ENCODE results near the gene MSANTD2. TPM values are rescaled to one million over a fixed set of nuclear protein-coding genes. Genes with fewer than 3 reads are reported as not detected.
A peak's percentile ranks its signal among the peaks of the same experiment; 100 is the strongest.

Gene MSANTD2
- total RNA-seq, 2 experiments from 2014 or later, result 6.1 to 6.4 TPM

- H3K27me3 Mint-ChIP-seq, result peaks cover 50% of the 10 kb centered on the region
- no peak for DNase-seq
- no peak overlapping the region for H3K27ac Mint-ChIP-seq
- H3K9me3 Mint-ChIP-seq, result no peaks in the 10 kb centered on the region
- CTCF ChIA-PET, result interaction anchor here (1.3 to 9.3 kb wide), 5 partner anchors 13 to 89 kb away, joined by 3 to 107 read pairs (median 7); no protein-coding TSS in a partner anchor
- intact Hi-C loops (cut with micrococcal nuclease), result loop anchor here (5.0 kb wide), 3 partner anchors 108 to 357 kb away; partner anchors contain the start of gene ROBO3
- H3K4me1 Mint-ChIP-seq (ENCODE audit: low read depth), result peaks cover 19% of the 10 kb centered on the region
- POLR2A ChIA-PET, result interaction anchor here (1.2 kb wide), 1 partner anchor 13 kb away, joined by 4 read pairs; no protein-coding TSS in a partner anchor
- no peak overlapping the region for H3K4me3 Mint-ChIP-seq
- H3K36me3 Mint-ChIP-seq, result no peaks in the 10 kb centered on the region
Observed at GRCh38 chr11:124759266-124760204, 40.7 kb downstream of the MSANTD2 start.

GRCh38 chr11:124758355-124759265, 41.6 kb downstream of the MSANTD2 start:
- Mint-ChIP-seq H3K4me3 (peak overlapping the region; percentile 54), H3K4me1 (ENCODE audit: low read depth) (peaks cover 19% of the 10 kb centered on the region), H3K27ac (peak overlapping the region; percentile 35), H3K27me3 (peaks cover 50% of the 10 kb centered on the region), H3K36me3 (no peaks in the 10 kb centered on the region), H3K9me3 (no peaks in the 10 kb centered on the region)
- ChIA-PET CTCF (interaction anchor here (1.0 to 9.3 kb wide), 12 partner anchors 10 to 108 kb away, joined by 3 to 107 read pairs (median 6); partner anchors contain the start of gene MSANTD2), POLR2A (interaction anchor here (1.2 to 1.3 kb wide), 2 partner anchors 10 to 12 kb away, joined by 4 read pairs; no protein-coding TSS in a partner anchor)
- DNase-seq, result peak; percentile 83
- intact Hi-C loops (cut with micrococcal nuclease), result loop anchor here (1.0 to 5.0 kb wide), 2 partner anchors 12 to 119 kb away; no protein-coding TSS in a partner anchor

DNA sequence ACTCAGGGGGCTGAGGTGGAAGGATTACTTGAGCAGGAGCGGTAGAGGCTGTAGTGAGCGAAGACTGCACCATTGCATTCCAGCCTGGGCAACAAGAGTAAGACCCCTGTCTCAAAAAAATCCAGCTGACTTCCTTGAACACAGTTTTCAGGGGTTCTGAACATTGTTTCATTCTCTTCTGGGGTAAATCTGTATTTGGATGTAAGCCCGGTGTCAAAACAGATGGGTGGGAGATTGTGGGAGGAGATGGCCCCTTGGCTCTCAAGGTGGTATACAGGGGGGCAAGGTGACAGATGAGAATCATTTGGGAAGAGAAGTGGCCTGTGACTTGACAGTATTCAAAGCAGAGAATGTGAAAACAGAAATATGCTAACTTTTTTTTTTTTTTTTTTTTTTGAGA, 42.9 kb downstream of the MSANTD2 start:
- H3K27ac Mint-ChIP-seq, result no peak overlapping the region
- peaks cover 50% of the 10 kb centered on the region for H3K27me3 Mint-ChIP-seq
- peaks cover 19% of the 10 kb centered on the region for H3K4me1 Mint-ChIP-seq (ENCODE audit: low read depth)
- no peak overlapping the region for H3K4me3 Mint-ChIP-seq
- H3K36me3 Mint-ChIP-seq, result no peaks in the 10 kb centered on the region
- ChIA-PET CTCF (interaction anchor here (1.4 to 9.3 kb wide), 5 partner anchors 11 to 87 kb away, joined by 4 to 107 read pairs (median 7); partner anchors contain the start of gene NRGN), POLR2A (no interaction called here)
- intact Hi-C loops (cut with micrococcal nuclease), result loop anchor here (5.0 kb wide), 1 partner anchor 120 kb away; no protein-coding TSS in a partner anchor
- DNase-seq, result no peak
- H3K9me3 Mint-ChIP-seq, result no peaks in the 10 kb centered on the region

DNA sequence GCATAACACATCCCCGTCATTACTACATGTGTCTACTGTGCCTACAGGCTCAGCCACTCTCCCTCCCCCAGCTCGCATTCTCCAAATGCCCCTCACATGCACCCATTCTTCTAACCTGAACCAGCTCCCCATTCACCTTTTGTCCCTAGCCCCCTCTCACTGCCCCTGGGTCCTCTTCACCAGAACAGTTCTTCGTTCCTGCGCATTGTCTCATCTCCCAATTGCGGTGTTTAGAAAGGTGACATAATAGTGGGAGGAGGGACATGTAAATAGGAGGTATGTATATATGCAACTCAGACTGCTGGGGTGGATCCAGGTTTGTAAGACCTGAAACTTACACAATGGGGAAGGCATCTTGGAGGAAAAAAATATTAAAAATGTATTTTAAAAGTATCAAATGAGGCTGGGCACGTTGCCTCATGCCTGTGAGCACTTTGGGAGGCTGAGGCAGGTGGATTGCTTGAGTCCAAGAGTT, 43.4 kb downstream of the MSANTD2 start:
- ChIA-PET CTCF (interaction anchor here (1.4 to 2.4 kb wide), 4 partner anchors 10 to 88 kb away, joined by 4 to 26 read pairs (median 6); partner anchors contain the start of gene NRGN), POLR2A (no interaction called here)
- Mint-ChIP-seq H3K27me3 (peaks cover 50% of the 10 kb centered on the region), H3K9me3 (no peaks in the 10 kb centered on the region), H3K4me1 (ENCODE audit: low read depth) (peaks cover 19% of the 10 kb centered on the region), H3K4me3 (no peak overlapping the region), H3K27ac (no peak overlapping the region), H3K36me3 (no peaks in the 10 kb centered on the region)
- intact Hi-C loops (cut with micrococcal nuclease), result loop anchor here (5.0 kb wide), 1 partner anchor 121 kb away; no protein-coding TSS in a partner anchor
- no peak for DNase-seq

DNA sequence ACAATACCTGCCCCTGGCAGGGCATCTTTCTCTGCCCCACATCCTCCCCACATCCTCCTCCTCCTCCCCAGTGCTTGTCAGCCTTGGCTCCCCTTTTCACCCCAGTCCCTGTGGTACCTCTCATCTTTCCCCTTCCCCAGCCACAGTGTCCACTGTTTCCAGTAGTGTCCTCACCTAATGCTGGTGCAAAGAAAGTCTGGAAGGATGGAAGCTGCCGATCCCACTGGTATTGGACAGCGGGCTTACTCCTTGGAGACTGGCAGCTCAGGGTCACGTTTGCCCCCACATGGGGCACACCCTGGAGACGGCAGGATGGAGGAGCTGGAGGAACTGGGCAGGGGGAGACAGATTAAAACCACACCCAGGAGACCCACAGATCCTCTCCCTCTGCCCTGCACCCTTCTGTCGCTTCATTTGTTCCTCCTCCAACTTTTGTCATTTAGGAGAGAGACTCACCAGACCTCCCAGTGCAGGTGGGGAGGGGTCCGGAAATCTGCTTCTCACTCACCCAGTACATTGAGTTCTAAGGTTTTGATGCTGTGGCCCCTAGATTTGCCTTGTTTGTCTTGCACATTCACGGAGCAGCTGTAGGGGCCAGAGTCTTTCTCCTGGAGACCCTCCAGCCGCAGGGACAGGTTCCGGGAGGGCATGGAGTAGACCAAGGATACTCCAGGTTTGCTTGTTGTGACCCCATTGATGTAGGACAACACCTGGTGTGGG, 44.0 kb downstream of the MSANTD2 start:
- intact Hi-C loops (cut with micrococcal nuclease), result loop anchor here (5.0 kb wide), 1 partner anchor 121 kb away; no protein-coding TSS in a partner anchor
- no peaks in the 10 kb centered on the region for H3K36me3 Mint-ChIP-seq
- peaks cover 15% of the 10 kb centered on the region for H3K4me1 Mint-ChIP-seq (ENCODE audit: low read depth)
- no peak overlapping the region for H3K27ac Mint-ChIP-seq
- peaks cover 44% of the 10 kb centered on the region for H3K27me3 Mint-ChIP-seq
- ChIA-PET POLR2A (no interaction called here), CTCF (interaction anchor here (1.0 to 1.8 kb wide), 5 partner anchors 10 to 87 kb away, joined by 3 to 7 read pairs (median 4); partner anchors contain the start of gene NRGN)
- no peaks in the 10 kb centered on the region for H3K9me3 Mint-ChIP-seq
- DNase-seq, result no peak
- no peak overlapping the region for H3K4me3 Mint-ChIP-seq

GRCh38 chr11:124754710-124755109, 45.5 kb downstream of the MSANTD2 start:
- no peak overlapping the region for H3K27ac Mint-ChIP-seq
- no peak for DNase-seq
- no peak overlapping the region for H3K4me3 Mint-ChIP-seq
- POLR2A ChIA-PET, result no interaction called here
- peaks cover 30% of the 10 kb centered on the region for H3K27me3 Mint-ChIP-seq
- CTCF ChIA-PET, result interaction anchor here (1.0 to 4.5 kb wide), 3 partner anchors 8 to 14 kb away, joined by 4 to 29 read pairs (median 7); partner anchors contain the start of gene ESAM
- intact Hi-C loops (cut with micrococcal nuclease), result loop anchor here (5.0 kb wide), 1 partner anchor 123 kb away; no protein-coding TSS in a partner anchor
- H3K4me1 Mint-ChIP-seq (ENCODE audit: low read depth), result peaks cover 11% of the 10 kb centered on the region
- H3K36me3 Mint-ChIP-seq, result no peaks in the 10 kb centered on the region
- no peaks in the 10 kb centered on the region for H3K9me3 Mint-ChIP-seq

- POLR2A ChIA-PET, result no interaction called here
- H3K9me3 Mint-ChIP-seq, result no peaks in the 10 kb centered on the region
- H3K36me3 Mint-ChIP-seq, result no peaks in the 10 kb centered on the region
- CTCF ChIA-PET, result interaction anchor here (2.1 to 4.5 kb wide), 2 partner anchors 9 to 85 kb away, joined by 10 to 29 read pairs; partner anchors contain the start of gene ESAM
- no peak overlapping the region for H3K4me3 Mint-ChIP-seq
- H3K27me3 Mint-ChIP-seq, result peaks cover 30% of the 10 kb centered on the region
- H3K4me1 Mint-ChIP-seq (ENCODE audit: low read depth), result peaks cover 11% of the 10 kb centered on the region
- intact Hi-C loops (cut with micrococcal nuclease), result no loop called here
- no peak for DNase-seq
- H3K27ac Mint-ChIP-seq, result no peak overlapping the region
Observed at GRCh38 chr11:124754309-124754708, 45.9 kb downstream of the MSANTD2 start.

DNA sequence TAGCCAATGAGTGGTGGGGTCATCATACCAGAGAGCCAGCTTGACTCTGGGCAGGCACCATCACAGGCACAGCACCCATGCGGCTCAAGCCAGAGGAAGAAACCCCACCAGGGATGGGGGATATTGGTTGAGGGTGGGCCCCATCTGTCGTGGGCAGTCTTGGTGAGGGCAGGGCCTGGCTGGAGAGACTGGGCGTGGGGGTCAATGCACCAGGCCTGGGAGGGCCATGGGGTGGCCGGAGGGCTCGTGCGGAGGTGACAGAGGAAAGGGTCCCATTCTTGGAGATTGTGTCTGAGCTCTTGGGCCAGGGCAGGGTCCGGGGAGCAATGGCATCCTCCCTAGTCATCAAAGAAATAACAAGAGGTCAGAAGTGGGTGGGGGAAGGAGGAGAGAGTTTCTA, 46.6 kb downstream of the MSANTD2 start:
- CTCF ChIA-PET, result interaction anchor here (1.6 to 4.5 kb wide), 3 partner anchors 10 to 84 kb away, joined by 7 to 29 read pairs (median 10); partner anchors contain the start of gene ESAM
- Mint-ChIP-seq H3K36me3 (no peaks in the 10 kb centered on the region), H3K4me1 (ENCODE audit: low read depth) (peaks cover 7% of the 10 kb centered on the region), H3K4me3 (no peak overlapping the region), H3K27ac (no peak overlapping the region), H3K27me3 (peaks cover 23% of the 10 kb centered on the region), H3K9me3 (no peaks in the 10 kb centered on the region)
- DNase-seq, result no peak
- intact Hi-C loops (cut with micrococcal nuclease), result no loop called here
- POLR2A ChIA-PET, result no interaction called here

DNA sequence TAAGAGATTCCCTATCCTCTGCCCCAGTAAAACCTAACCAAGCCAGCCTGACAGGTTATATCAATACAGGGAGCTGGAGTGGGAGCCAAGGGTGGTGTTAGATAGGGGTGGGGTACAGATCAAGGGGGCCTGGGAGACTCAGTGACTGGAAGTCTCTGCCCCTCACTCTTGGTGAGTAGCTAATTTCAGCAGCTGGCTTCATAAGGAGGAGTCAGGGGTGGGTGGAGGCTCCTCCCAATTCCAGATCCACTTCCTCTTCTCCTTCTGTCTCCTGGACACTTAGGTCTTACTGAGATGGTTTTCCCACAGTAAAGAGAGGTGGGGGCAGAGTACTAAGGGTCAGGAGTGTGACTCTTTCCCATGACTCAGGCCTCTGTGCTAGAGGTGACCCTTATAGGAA, 47.0 kb downstream of the MSANTD2 start:
- intact Hi-C loops (cut with micrococcal nuclease), result no loop called here
- CTCF ChIA-PET, result interaction anchor here (1.4 to 4.5 kb wide), 4 partner anchors 10 to 84 kb away, joined by 5 to 29 read pairs (median 8); partner anchors contain the start of gene ESAM
- Mint-ChIP-seq H3K27ac (no peak overlapping the region), H3K9me3 (no peaks in the 10 kb centered on the region), H3K27me3 (peaks cover 19% of the 10 kb centered on the region), H3K36me3 (no peaks in the 10 kb centered on the region), H3K4me3 (no peak overlapping the region), H3K4me1 (ENCODE audit: low read depth) (peaks cover 3% of the 10 kb centered on the region)
- POLR2A ChIA-PET, result interaction anchor here (0.5 kb wide), 1 partner anchor 53 kb away, joined by 4 read pairs; no protein-coding TSS in a partner anchor
- DNase-seq, result no peak

DNA sequence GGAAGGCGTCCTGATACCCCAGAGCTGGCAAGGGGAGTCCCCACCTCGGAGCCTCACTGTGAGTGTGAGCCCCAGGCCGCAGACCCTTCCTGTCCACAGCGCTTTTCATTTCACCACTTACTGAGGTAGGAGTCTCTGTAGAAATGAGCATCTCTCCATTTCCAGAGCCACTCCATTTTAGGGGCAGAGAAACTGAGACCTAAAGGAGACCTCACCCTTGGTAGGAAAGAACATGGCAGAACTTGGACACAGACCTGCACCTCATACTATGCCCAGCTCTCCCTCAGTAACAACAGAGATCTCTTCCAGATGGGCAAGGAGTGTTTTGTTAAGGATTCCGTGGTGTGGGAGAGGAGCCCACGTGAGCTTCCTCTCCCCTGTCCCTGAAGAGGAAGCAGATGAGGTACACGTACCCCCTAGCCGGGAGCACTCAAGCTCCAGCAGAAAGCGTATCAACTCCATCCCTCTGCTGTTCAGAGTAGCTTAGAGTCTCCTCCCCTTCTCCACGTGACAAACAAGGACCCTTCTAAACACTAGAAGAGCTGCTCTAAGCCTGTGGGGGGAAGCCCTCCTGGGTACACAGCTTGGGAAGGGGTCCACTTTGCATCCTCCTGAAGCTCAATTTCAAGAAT, 47.6 kb downstream of the MSANTD2 start:
- POLR2A ChIA-PET, result interaction anchor here (0.5 kb wide), 1 partner anchor 54 kb away, joined by 4 read pairs; no protein-coding TSS in a partner anchor
- H3K4me3 Mint-ChIP-seq, result peak overlapping the region; percentile 48
- no peak for DNase-seq
- H3K36me3 Mint-ChIP-seq, result no peaks in the 10 kb centered on the region
- intact Hi-C loops (cut with micrococcal nuclease), result no loop called here
- peak overlapping the region; percentile 38 for H3K27ac Mint-ChIP-seq
- CTCF ChIA-PET, result interaction anchor here (1.4 to 4.5 kb wide), 5 partner anchors 11 to 86 kb away, joined by 5 to 29 read pairs (median 7); partner anchors contain the start of gene ESAM
- H3K27me3 Mint-ChIP-seq, result peaks cover 15% of the 10 kb centered on the region
- H3K4me1 Mint-ChIP-seq (ENCODE audit: low read depth), result no peaks in the 10 kb centered on the region
- no peaks in the 10 kb centered on the region for H3K9me3 Mint-ChIP-seq
